OCI-LY1 (cell line): ENCODE measurements around the gene SLC25A13.
"Not testable (repeated sequence)": the region's sequence is repeated elsewhere in the genome, so short reads cannot be mapped to it uniquely, and the experiment has no call there.

Source experiments
- H2AFZ ChIP-seq: fragments of 200-600 bp; sonication (generic), shearing (Covaris generic); 2 replicates; pipeline ENCODE4 v1.6.0; 2014; ENCODE audit warnings: antibody characterized with exemption, mild to moderate bottlenecking, low read length
- H3F3A ChIP-seq: fragments of 200-600 bp; sonication (generic), shearing (Covaris generic); 2 replicates; pipeline ENCODE4 v1.6.0; 2014; ENCODE audit warnings: mild to moderate bottlenecking, antibody characterized with exemption, low read length, moderate library complexity; ENCODE audit not compliant: insufficient read depth
- H3K27ac ChIP-seq: fragments of 200-600 bp; sonication (generic); 2 replicates; pipeline ENCODE4 v1.5.1; 2014; ENCODE audit warnings: low read length, mixed run types, mild to moderate bottlenecking, low read depth; ENCODE audit not compliant: poor library complexity, severe bottlenecking
- H3K27me3 ChIP-seq: fragments of 200-600 bp; sonication (generic); 2 replicates; pipeline ENCODE4 v1.6.0; 2014; ENCODE audit warnings: antibody characterized with exemption, mild to moderate bottlenecking, low read length, moderate library complexity; ENCODE audit not compliant: insufficient read depth
- H3K36me3 ChIP-seq: fragments of 200-600 bp; sonication (generic); 2 replicates; pipeline ENCODE4 v1.6.1; 2014; ENCODE audit warnings: mild to moderate bottlenecking, antibody characterized with exemption, low read length, moderate library complexity, mixed read lengths; ENCODE audit not compliant: insufficient read depth
- H3K4me1 ChIP-seq: fragments of 200-600 bp; sonication (generic); 2 replicates; pipeline ENCODE4 v1.5.1; 2014; ENCODE audit warnings: mild to moderate bottlenecking, low read length, moderate library complexity; ENCODE audit not compliant: insufficient read depth, severe bottlenecking
- H3K4me2 ChIP-seq: fragments of 200-600 bp; sonication (generic), shearing (Covaris generic); 2 replicates; pipeline ENCODE4 v1.6.1; 2014; ENCODE audit warnings: low read length
- H3K4me3 ChIP-seq: fragments of 200-600 bp; sonication (generic); 2 replicates; pipeline ENCODE4 v1.5.1; 2014; ENCODE audit warnings: low read length, low read depth, mild to moderate bottlenecking, mixed read lengths; ENCODE audit not compliant: poor library complexity, severe bottlenecking
- H3K79me2 ChIP-seq: fragments of 200-600 bp; shearing (Covaris generic); 2 replicates; pipeline ENCODE4 v1.6.1; 2016; ENCODE audit warnings: mixed run types, low read length, mixed read lengths; ENCODE audit not compliant: insufficient read depth
- H3K9ac ChIP-seq: fragments of 200-600 bp; sonication (generic), shearing (Covaris generic); 2 replicates; pipeline ENCODE4 v1.6.1; 2014; ENCODE audit warnings: mild to moderate bottlenecking, low read length, mixed read lengths
- H3K9me2 ChIP-seq: fragments of 200-600 bp; sonication (generic), shearing (Covaris generic); 2 replicates; pipeline ENCODE4 v1.6.1; 2014; ENCODE audit warnings: low read depth, mild to moderate bottlenecking, low read length, mixed read lengths
- H3K9me3 ChIP-seq: fragments of 200-600 bp; shearing (Covaris generic); 2 replicates; pipeline ENCODE4 v1.6.1; 2014; ENCODE audit warnings: low read length, mixed read lengths
- H4K20me1 ChIP-seq: fragments of 200-600 bp; sonication (generic), shearing (Covaris generic); 2 replicates; pipeline ENCODE4 v1.6.0; 2016; ENCODE audit warnings: mild to moderate bottlenecking, low read length; ENCODE audit not compliant: insufficient read depth
- CTCF ChIP-seq: fragments of 200-600 bp; sonication (generic), shearing (Covaris generic); IDR thresholded peaks from 2 replicates; pipeline ENCODE4 v1.5.1; 2017; ENCODE audit warnings: mild to moderate bottlenecking, antibody characterized with exemption, low read length, moderate library complexity, mixed read lengths
- EZH2 ChIP-seq: fragments of 200-600 bp; sonication (generic), shearing (Covaris generic); IDR thresholded peaks from 2 replicates; pipeline ENCODE4 v1.8.0; 2017; ENCODE audit warnings: borderline replicate concordance, mixed run types, mild to moderate bottlenecking, antibody characterized with exemption, low read length, moderate library complexity, mixed read lengths

SLC25A13 gene

GRCh38 chr7:96327429-96327828, 5.5 kb upstream of the SLC25A13 start:
- H4K20me1 ChIP-seq, result no peaks in the 10 kb centered on the region
- H3K4me1 ChIP-seq, result peaks cover 14% of the 10 kb centered on the region
- no peaks in the 10 kb centered on the region for H3K9me3 ChIP-seq
- H3F3A ChIP-seq, result no peaks in the 10 kb centered on the region
- no peaks in the 10 kb centered on the region for H3K9me2 ChIP-seq
- no peak overlapping the region for H3K4me3 ChIP-seq
- no peak overlapping the region for H3K4me2 ChIP-seq
- H3K79me2 ChIP-seq, result no peaks in the 10 kb centered on the region
- no peaks in the 10 kb centered on the region; the same call in 1 of the 2 replicates for H3K36me3 ChIP-seq
- no peak overlapping the region for H3K27ac ChIP-seq
- TF ChIP-seq EZH2, result no peak
- no peak for TF ChIP-seq CTCF
- no peak overlapping the region for H2AFZ ChIP-seq
- H3K27me3 ChIP-seq, result no peaks in the 10 kb centered on the region
- no peak overlapping the region for H3K9ac ChIP-seq

GRCh38 chr7:96326752-96327151, 4.9 kb upstream of the SLC25A13 start:
- H2AFZ ChIP-seq, H3K4me2 ChIP-seq, H3K9ac ChIP-seq: not testable (repeated sequence)

DNA sequence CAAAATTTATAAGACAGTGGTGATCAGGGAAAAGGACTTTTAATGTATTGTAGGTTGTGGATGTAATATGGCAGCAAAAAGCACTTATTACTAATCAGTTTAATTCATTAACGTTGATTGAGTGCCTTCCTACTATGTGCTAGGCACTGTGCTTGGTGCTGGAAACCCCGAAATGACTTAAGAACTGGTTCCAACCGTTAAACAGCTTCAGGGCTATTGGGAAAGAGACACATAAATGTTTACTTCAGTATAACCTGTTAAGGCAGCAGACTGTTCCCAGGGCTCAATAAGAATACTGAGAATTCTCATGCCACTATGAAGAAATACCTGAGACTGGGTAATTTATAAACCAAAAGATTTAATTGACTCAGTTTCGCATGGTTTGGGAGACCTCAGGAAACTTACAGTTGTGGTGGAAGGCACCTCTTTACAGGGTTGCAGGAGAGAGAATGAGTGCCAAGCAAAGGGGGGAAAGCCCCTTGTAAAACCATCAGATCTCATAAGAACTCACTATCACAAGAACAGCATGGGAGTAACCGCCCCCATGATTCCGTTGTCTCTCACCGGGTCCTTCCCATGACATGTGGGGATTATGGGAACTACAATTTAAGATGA, 1.1 kb upstream of the SLC25A13 start:
- Histone ChIP-seq H3F3A (no peaks in the 10 kb centered on the region), H4K20me1 (no peaks in the 10 kb centered on the region), H3K36me3 (no peaks in the 10 kb centered on the region; the same call in 1 of the 2 replicates), H3K4me2 (peak overlapping the region; percentile 88), H3K9ac (no peak overlapping the region; the same call in 1 of the 2 replicates), H2AFZ (peak overlapping the region; percentile 12; the same call in 1 of the 2 replicates), H3K27me3 (no peaks in the 10 kb centered on the region), H3K4me3 (peak overlapping the region; percentile 77), H3K27ac (no peak overlapping the region), H3K4me1 (peaks cover 29% of the 10 kb centered on the region), H3K9me3 (no peaks in the 10 kb centered on the region), H3K79me2 (no peaks in the 10 kb centered on the region; the same call in 1 of the 2 replicates), H3K9me2 (no peaks in the 10 kb centered on the region)
- TF ChIP-seq CTCF, result no peak
- TF ChIP-seq EZH2, result no peak

More at GRCh38 chr7:96326752-96327151, 4.9 kb upstream of the SLC25A13 start:
- not testable (repeated sequence) for H3K27ac ChIP-seq, H3K9me2 ChIP-seq, H3F3A ChIP-seq, H3K36me3 ChIP-seq, H3K9me3 ChIP-seq, H3K4me3 ChIP-seq, H4K20me1 ChIP-seq, H3K79me2 ChIP-seq, H3K27me3 ChIP-seq
- H3K4me1 ChIP-seq, result peaks cover 18% of the 10 kb centered on the region

DNA sequence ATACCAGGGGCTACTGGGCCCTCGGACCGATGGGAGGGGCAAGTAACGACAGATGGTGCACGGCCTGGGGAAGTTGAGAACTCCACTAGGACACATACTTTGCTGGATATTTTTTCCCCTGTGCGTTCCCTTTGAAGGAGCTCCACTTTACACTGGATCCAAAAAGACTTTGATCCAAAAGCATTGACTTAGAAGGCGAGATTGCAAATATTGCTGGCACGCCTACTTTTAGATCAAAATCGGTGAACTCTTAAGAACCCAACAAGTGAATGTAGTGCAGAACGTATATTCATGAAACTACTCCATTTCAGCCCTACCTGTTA, 436 bp upstream of the SLC25A13 start:
- Histone ChIP-seq H3F3A (no peaks in the 10 kb centered on the region), H3K27ac (no peak overlapping the region), H3K79me2 (no peaks in the 10 kb centered on the region; the same call in 1 of the 2 replicates), H3K4me2 (peak overlapping the region; percentile 88), H3K9ac (peak overlapping the region; percentile 81), H3K9me3 (no peaks in the 10 kb centered on the region), H3K9me2 (no peaks in the 10 kb centered on the region), H4K20me1 (no peaks in the 10 kb centered on the region), H3K4me3 (peak overlapping the region; percentile 77), H3K4me1 (peaks cover 29% of the 10 kb centered on the region), H3K27me3 (no peaks in the 10 kb centered on the region), H2AFZ (peak overlapping the region; percentile 12), H3K36me3 (no peaks in the 10 kb centered on the region; the same call in 1 of the 2 replicates)
- TF ChIP-seq CTCF, result no peak
- no peak for TF ChIP-seq EZH2
